DND-41 (cell line): ENCODE data around the gene GBX1.

Experiments used
- ATAC-seq: fragments of 200-7000 bp; cut with Tn5 transposase; 3 replicates; pipeline ENCODE4 v1.9.1; 2021; ENCODE audit warnings: low read depth; ENCODE audit not compliant: insufficient read depth
- DNase-seq: peaks from one replicate; pipeline ENCODE4 v3.0.0-alpha.2; 2020
- H2AFZ ChIP-seq: 2 replicates; pipeline ENCODE4 v1.6.0; 2012; ENCODE audit warnings: low read depth, low read length
- H3K27ac ChIP-seq: 2 replicates; pipeline ENCODE4 v1.5.1; 2012; ENCODE audit warnings: low read length, inconsistent platforms
- H3K27me3 ChIP-seq: fragments of 200-600 bp; sonication (generic); 2 replicates; pipeline ENCODE4 v1.6.0; 2012; ENCODE audit warnings: low read length, mild to moderate bottlenecking, inconsistent platforms; ENCODE audit not compliant: insufficient read depth, poor library complexity
- H3K36me3 ChIP-seq: 2 replicates; pipeline ENCODE4 v1.5.1; 2012; ENCODE audit warnings: low read length, inconsistent platforms; ENCODE audit not compliant: insufficient read depth
- H3K4me1 ChIP-seq: 2 replicates; pipeline ENCODE4 v1.5.1; 2012; ENCODE audit warnings: mild to moderate bottlenecking, low read length; ENCODE audit not compliant: insufficient read depth
- H3K4me2 ChIP-seq: 2 replicates; pipeline ENCODE4 v1.6.0; 2012; ENCODE audit warnings: mild to moderate bottlenecking, moderate library complexity, low read length, inconsistent platforms; ENCODE audit not compliant: insufficient read depth
- H3K4me3 ChIP-seq, 2 experiments: fragments of 200-600 bp in 1 of 2; shearing (Covaris generic) in 1 of 2; 2 replicates each; pipeline ENCODE4 v1.5.1; 2012 to 2016; ENCODE audit warnings: inconsistent platforms in 2 of 2, low read length in 2 of 2, mild to moderate bottlenecking in 2 of 2, low read depth in 1 of 2, moderate library complexity in 1 of 2
- H3K79me2 ChIP-seq: 2 replicates; pipeline ENCODE4 v1.6.0; 2012; ENCODE audit warnings: low read length, inconsistent platforms; ENCODE audit not compliant: insufficient read depth
- H3K9ac ChIP-seq: 2 replicates; pipeline ENCODE4 v1.6.0; 2012; ENCODE audit warnings: low read depth, mild to moderate bottlenecking, inconsistent platforms, low read length, moderate library complexity
- H3K9me3 ChIP-seq: 2 replicates; pipeline ENCODE4 v1.5.1; 2012; ENCODE audit warnings: low read length, moderate library complexity, mild to moderate bottlenecking, inconsistent platforms; ENCODE audit not compliant: insufficient read depth, severe bottlenecking
- H4K20me1 ChIP-seq: 2 replicates; pipeline ENCODE4 v1.6.0; 2012; ENCODE audit warnings: low read length; ENCODE audit not compliant: insufficient read depth
- CTCF ChIP-seq: IDR thresholded peaks from 2 replicates; pipeline ENCODE4 v1.5.1; 2012; ENCODE audit warnings: borderline replicate concordance, low read length, moderate library complexity, mild to moderate bottlenecking; ENCODE audit not compliant: poor library complexity, severe bottlenecking; ENCODE audit errors: extremely low read depth
- EZH2 ChIP-seq: IDR thresholded peaks from 3 replicates; pipeline ENCODE4 v1.6.1; 2012; ENCODE audit warnings: borderline replicate concordance, low read depth, mild to moderate bottlenecking, moderate library complexity, low read length, inconsistent platforms; ENCODE audit not compliant: severe bottlenecking

Gene GBX1

GRCh38 chr7:151175793-151176311, 8.4 kb upstream of the GBX1 start:
- DNase-seq (no peak), ATAC-seq (no peak)
- H3K4me2 ChIP-seq = no peak overlapping the region
- H3K4me3 ChIP-seq = no peak overlapping the region
- no peaks in the 10 kb centered on the region; the same call in 1 of the 2 replicates for H3K4me1 ChIP-seq
- no peaks in the 10 kb centered on the region for H3K9me3 ChIP-seq
- no peaks in the 10 kb centered on the region for H3K79me2 ChIP-seq
- no peak overlapping the region for H3K9ac ChIP-seq
- H3K27me3 ChIP-seq = peaks cover 16% of the 10 kb centered on the region
- TF ChIP-seq CTCF = no peak
- TF ChIP-seq EZH2 = no peak
- H3K36me3 ChIP-seq = no peaks in the 10 kb centered on the region
- H3K27ac ChIP-seq = no peak overlapping the region
- H2AFZ ChIP-seq = no peak overlapping the region
- H4K20me1 ChIP-seq = 0 out of 2 replicates have a peak, but pooled peaks cover 6% of the 10 kb centered on the region

- Histone ChIP-seq H3K27me3 (peaks cover 16% of the 10 kb centered on the region), H3K4me3 (no peak overlapping the region), H3K4me2 (no peak overlapping the region), H3K36me3 (no peaks in the 10 kb centered on the region), H3K27ac (no peak overlapping the region), H4K20me1 (0 out of 2 replicates have a peak, but pooled peaks cover 6% of the 10 kb centered on the region), H3K9ac (no peak overlapping the region), H3K79me2 (no peaks in the 10 kb centered on the region), H3K4me1 (no peaks in the 10 kb centered on the region; the same call in 1 of the 2 replicates), H2AFZ (no peak overlapping the region), H3K9me3 (no peaks in the 10 kb centered on the region)
- TF ChIP-seq EZH2 (no peak), CTCF (no peak)
- no peak for DNase-seq
- no peak for ATAC-seq
These were observed 7.7 kb upstream of the GBX1 start for GRCh38 chr7:151175047-151175792.

GRCh38 chr7:151174246-151175046, 7.0 kb upstream of the GBX1 start:
- Histone ChIP-seq H3K4me3 (no peak overlapping the region), H2AFZ (no peak overlapping the region), H3K79me2 (no peaks in the 10 kb centered on the region), H3K4me1 (no peaks in the 10 kb centered on the region; the same call in 1 of the 2 replicates), H3K9ac (no peak overlapping the region), H3K27me3 (peaks cover 14% of the 10 kb centered on the region), H3K36me3 (no peaks in the 10 kb centered on the region), H3K27ac (no peak overlapping the region), H4K20me1 (0 out of 2 replicates have a peak, but pooled peaks cover 6% of the 10 kb centered on the region), H3K9me3 (no peaks in the 10 kb centered on the region), H3K4me2 (no peak overlapping the region)
- DNase-seq = no peak
- TF ChIP-seq EZH2 = no peak
- TF ChIP-seq CTCF = no peak
- no peak for ATAC-seq
